ENCODE data around the gene VAV2. TPM values are rescaled to one million over a fixed set of nuclear protein-coding genes. Genes with fewer than 3 reads are reported as not detected.
"Not testable (repeated sequence)": the region's sequence is repeated elsewhere in the genome, so short reads cannot be mapped to it uniquely, and the experiment has no call there.

The VAV2 gene
- total RNA-seq, 1 experiment from 2014 or later = 28.0 TPM

DNA sequence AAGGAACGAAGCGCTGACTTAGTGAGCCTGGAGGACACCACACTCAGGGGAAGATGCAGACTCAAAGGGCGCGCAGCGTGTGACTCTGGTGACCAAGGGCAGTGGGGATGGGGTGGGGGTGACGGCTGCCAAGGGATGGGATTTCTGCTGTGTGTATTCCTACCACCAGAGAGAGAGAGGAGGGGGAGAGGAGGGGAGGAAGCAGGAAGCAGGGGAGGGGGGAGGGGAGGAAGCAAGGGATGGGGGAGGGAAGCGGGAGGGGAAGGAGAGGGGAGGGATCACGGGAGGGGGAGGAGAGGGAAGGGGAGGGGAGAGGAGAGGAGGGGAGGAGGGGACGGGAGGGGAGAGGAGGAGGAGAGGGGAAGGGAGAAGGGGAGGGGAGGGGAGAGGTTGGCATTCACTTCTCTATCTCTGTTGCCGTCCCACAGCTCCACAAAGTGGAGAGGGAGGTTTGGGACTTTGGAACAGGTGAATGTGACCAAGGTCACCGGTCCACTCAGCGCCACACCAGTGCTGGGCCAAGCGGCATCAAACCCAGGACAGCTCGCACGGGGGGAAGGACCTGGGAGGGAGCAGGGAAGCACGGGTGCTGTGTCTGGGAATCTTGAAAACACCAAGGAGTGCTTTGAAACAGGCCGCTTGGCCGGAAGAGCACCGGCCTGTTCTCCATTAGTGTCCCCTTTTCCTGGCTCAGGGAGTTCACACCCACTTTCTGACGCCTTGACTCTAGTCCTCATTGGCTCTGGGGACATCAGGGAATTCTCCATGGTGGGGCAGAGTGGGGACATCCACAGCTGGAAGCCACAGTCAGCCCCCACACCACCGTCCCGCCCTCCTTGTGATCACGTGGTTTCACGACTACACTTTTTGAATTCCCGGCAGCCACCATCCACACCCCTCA, 77.4 kb downstream of the VAV2 start:
- no peak overlapping the region for H3K27ac ChIP-seq

DNA sequence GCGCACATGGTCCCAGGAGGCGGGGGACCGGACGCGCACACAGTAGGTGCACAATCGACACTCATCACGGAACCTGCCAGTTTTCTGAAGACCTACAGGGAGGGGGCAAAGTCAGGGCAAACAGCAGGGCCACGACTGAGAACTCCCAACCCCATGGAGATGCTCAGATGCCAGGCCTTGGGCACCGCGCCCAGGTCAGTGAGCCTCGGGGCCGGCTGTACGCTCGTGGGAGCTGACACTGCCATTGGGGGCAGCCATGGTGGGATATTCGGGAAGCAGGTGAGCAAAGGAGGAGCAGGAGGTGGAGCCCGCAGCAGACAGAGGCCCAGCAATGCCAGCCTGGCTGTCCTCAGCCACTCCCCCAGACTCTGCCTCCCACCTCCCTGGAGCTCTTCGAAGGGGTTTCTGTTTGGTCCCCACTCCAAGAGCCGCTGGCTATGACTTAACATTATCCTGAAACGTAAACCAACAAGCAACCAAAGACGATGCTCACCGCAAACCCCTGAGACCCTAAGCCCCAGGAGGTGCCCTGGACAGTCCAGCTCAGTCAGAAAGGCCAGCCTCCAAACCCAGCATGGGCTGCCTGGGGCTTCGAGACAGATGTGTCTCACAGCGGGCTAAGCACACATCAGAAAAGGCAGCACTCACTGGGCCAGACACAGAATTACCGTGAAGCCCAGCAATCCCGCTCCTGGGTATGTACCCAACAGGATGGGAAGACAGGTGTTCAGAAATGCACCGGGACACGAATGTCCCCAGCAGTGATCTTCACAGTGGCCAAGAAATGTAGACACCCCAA, 78.4 kb downstream of the VAV2 start:
- DNase-seq = no peak
- H3K9me3 ChIP-seq (replicated peaks) = no peaks in the 10 kb centered on the region
- H3K27me3 ChIP-seq = no peaks in the 10 kb centered on the region
- H3K36me3 ChIP-seq = peaks cover 3% of the 10 kb centered on the region; the same call in 1 of the 2 replicates
- H3K4me3 ChIP-seq = no peak overlapping the region
- no peaks in the 10 kb centered on the region for H3K4me1 ChIP-seq
- H3K27ac ChIP-seq = no peak overlapping the region

More for the DNA sequence above, 77.4 kb downstream of the VAV2 start:
- peaks cover 6% of the 10 kb centered on the region for H3K4me1 ChIP-seq
- H3K9me3 ChIP-seq (replicated peaks) = no peaks in the 10 kb centered on the region
- DNase-seq = no peak
- H3K36me3 ChIP-seq = peaks cover 3% of the 10 kb centered on the region; the same call in 1 of the 2 replicates
- no peaks in the 10 kb centered on the region for H3K27me3 ChIP-seq
- H3K4me3 ChIP-seq = no peak overlapping the region

DNA sequence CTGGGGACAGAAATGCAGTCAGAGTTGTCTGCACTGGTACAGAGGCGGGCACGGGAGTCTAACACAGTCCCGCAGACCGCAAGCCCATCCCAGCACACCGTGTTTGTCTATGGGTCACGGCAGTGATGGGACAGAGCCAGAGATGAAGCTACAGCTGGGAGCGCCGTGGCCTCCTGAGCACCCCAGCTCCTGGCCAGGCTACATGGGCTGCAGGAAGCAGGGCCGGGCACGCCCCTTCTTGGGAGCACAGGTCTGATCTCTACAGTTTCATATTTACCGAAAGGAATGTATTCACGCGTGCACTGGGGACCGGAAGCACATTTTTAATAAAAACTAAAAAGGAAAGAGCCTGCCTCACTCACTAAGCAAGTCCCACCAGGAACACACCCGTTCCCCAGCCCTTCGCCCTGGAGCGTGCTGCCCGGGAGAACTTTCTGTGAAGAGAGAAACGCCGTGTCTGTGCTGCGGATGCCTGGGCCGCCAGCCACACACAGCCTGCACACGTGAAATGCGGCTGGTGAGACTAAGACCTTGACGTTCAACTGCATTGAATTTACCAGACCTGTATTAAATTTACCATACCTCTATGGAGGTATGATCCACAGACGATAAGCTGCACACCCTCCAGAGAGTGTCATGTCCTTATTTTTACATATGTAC, 81.1 kb downstream of the VAV2 start:
- DNase-seq = no peak
- no peak overlapping the region for H3K4me3 ChIP-seq
- H3K27me3 ChIP-seq = no peaks in the 10 kb centered on the region
- no peaks in the 10 kb centered on the region for H3K4me1 ChIP-seq
- H3K27ac ChIP-seq = no peak overlapping the region
- H3K36me3 ChIP-seq = peaks cover 3% of the 10 kb centered on the region; the same call in 1 of the 2 replicates
- no peaks in the 10 kb centered on the region for H3K9me3 ChIP-seq (replicated peaks)

DNA sequence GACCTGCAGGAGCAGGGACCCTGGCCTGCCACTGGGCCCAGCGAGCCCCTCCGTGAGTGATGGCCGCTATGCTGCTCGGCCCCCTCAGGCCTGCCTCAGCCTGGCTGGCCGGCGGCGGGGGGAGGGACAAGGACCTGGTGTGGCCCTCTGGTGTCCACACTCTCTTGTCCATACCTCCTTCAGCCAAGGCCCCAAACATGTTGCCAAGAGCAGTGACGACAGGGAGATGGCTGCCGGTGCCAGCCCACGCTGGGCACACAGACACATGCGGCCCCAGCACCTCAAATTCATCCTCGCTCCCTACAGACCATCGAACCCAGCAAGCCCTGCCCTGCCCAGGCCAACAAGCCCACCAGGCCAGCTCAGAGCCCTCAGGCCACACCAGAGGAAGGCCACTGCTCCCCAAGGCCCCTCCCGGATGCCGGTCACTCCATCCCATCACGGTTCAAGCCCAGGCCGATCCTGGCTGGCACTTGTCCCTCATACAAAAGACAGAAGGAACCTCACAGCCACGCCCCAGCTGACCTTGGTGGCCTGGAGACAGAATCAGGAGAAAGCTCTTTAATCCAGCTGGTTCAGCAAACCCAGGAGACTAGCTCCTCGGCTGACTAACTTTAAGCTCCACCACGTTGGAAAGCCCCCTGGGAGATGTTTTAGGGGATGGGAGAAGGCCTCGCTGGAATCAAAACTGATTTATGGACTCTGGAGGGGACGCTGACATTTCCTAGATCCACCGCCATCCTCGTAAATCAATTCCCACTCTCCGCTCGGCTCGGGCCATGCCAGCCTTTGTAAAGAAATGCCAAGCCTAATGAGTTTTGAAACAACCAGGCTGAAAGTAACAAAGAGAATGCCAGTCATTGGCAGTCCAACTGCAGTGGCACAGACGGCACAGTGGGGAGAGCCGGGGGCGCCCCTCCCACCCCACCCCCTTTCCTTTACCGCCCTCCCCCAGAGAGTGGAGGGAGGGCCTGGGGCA, 84.9 kb downstream of the VAV2 start:
- no peak for DNase-seq
- no peak overlapping the region for H3K4me3 ChIP-seq
- H3K27me3 ChIP-seq = no peaks in the 10 kb centered on the region
- no peaks in the 10 kb centered on the region for H3K9me3 ChIP-seq (replicated peaks)
- no peak overlapping the region for H3K27ac ChIP-seq
- H3K36me3 ChIP-seq = no peaks in the 10 kb centered on the region
- no peaks in the 10 kb centered on the region for H3K4me1 ChIP-seq

DNA sequence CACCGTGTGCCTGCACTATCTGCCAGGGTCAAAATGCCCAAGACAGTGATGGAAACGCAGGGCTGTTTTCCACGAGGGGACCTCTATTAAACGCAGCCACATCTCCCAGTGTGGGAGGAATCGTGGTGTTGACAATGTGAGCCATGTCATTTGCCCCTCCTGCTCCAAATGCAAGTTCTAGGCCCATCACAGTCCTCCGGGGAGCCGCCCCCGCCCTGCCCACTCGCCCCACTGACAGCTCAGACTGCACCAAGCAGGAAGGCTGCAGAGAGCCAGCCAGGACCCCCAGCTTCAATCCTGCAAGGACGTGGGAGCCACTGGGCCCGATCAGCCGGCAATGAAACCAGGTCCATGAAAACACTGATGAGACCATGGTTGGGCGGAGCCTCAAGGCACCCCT, 85.9 kb downstream of the VAV2 start:
- Histone ChIP-seq H3K4me3 (no peak overlapping the region), H3K4me1 (no peaks in the 10 kb centered on the region), H3K27ac (no peak overlapping the region), H3K36me3 (no peaks in the 10 kb centered on the region), H3K27me3 (no peaks in the 10 kb centered on the region), H3K9me3 (replicated peaks) (no peaks in the 10 kb centered on the region)
- DNase-seq = no peak

DNA sequence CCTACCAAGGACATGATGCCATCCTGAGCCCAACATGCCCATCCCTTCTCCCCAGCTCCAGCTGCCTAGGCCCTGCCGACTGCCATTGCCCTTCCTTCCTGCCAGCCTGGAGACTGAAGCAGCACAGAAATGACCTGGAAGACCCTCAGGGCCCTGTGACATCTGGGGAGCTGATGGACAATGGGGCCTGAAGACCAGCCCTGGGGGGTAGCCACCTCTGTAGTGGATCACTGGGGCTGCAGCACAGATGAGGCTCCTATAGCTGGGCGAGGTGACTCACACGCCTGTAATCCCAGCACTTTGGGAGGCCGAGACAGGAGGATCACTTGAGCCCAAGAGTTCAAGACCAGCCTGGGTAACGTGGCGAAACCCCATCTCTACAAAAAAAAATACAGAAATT, 86.6 kb downstream of the VAV2 start:
- Histone ChIP-seq H3K36me3 (no peaks in the 10 kb centered on the region), H3K4me1 (no peaks in the 10 kb centered on the region), H3K27ac (no peak overlapping the region), H3K27me3 (no peaks in the 10 kb centered on the region), H3K4me3 (no peak overlapping the region), H3K9me3 (replicated peaks) (no peaks in the 10 kb centered on the region)
- DNase-seq = no peak

DNA sequence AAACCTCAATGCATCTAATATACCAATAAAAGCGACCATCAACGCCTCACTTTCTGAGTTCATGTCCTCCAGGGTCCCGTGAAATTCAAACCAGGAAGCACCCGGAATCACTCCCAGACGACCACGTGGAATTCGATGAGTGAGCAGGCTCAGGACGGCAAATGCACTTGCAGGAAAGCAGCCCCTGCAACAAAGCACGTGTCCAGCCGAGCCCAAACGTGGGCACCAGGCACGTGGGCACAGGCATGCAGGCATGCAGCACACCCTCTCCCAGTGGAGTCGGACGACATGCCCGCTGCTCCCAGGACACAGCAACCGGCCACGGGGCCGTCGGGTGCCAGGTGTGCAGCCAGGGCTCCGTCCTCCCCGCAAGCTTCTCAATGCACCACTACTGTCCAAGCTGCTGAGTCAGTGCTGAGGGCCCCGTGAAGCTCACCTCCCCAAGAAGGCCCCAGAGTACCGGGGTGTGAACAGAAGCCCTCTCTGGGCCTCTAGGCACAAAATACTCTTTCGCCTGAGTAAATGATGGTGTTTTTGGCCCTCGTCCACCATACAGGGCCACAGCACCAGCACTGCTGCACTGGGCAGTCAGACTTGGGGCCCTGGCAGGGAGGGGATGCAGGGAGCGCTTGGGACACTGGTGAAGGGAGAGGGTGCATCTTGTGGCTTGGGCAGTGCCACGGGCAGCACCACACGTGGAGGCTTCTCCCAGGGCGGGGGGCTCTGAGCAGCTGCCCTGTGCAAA, 87.6 kb downstream of the VAV2 start:
- Histone ChIP-seq H3K9me3 (replicated peaks) (no peaks in the 10 kb centered on the region), H3K4me1 (no peaks in the 10 kb centered on the region), H3K36me3 (no peaks in the 10 kb centered on the region), H3K4me3 (no peak overlapping the region), H3K27ac (no peak overlapping the region), H3K27me3 (no peaks in the 10 kb centered on the region)
- DNase-seq = no peak

DNA sequence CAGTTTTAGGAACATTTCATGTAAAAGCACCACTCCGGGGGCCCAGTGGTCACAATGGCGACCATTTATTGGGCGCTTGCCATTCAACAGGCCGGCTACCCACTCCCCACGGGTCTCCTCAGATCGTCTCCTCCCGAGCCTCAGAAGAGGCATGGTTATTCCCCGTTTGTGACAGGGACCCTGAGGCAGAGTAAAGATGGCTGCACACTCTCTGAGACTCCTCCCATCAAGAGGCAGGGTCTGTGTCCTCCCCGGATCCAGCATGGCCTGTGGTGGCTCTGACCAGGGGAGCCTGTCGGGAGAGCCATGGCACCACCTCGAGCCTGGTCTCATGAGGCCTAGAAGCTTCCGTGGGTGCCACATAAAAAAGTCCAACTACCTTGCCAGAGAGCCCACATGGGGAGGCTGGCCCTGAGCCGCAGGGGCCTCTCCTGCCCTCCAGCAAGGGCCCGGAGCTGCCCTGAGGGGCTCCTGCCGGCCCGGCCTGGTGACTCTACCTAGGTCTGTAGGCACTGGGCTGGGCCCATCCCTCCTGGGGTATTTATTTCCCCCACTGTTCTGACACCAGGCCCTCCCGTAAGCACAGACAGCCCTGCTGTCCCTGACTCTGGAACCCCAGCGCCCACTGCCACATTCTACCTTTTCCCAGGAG, 90.8 kb downstream of the VAV2 start:
- Histone ChIP-seq H3K27ac (no peak overlapping the region), H3K4me1 (peaks cover 14% of the 10 kb centered on the region), H3K27me3 (no peaks in the 10 kb centered on the region), H3K9me3 (replicated peaks) (no peaks in the 10 kb centered on the region), H3K4me3 (no peak overlapping the region), H3K36me3 (no peaks in the 10 kb centered on the region)
- no peak for DNase-seq

DNA sequence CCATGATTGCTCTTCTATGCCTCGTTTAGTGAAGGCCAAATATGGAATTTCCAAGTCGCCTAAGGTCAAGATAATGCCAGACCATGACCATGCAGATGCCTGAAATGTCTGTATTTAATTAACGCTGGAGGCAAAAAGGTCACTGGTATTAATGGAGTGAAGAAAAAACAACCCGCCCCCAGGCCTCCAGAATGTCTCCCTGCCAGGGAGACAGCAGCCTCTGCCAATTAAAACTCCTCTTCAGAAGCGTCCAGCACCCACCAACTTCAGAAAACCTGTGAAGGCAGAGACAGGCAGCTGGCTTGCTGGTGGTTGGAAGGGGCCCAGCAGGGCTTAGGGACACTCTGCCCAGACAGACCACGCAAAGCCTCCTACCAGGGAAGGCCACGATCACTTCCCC, 94.4 kb downstream of the VAV2 start:
- Histone ChIP-seq H3K4me1 (peaks cover 18% of the 10 kb centered on the region), H3K9me3 (replicated peaks) (no peaks in the 10 kb centered on the region), H3K4me3 (no peak overlapping the region), H3K27ac (peak overlapping the region; percentile 73), H3K27me3 (no peaks in the 10 kb centered on the region), H3K36me3 (0 out of 2 replicates have a peak, but pooled peaks cover 4% of the 10 kb centered on the region)
- peak; percentile 88 to 89 for DNase-seq

DNA sequence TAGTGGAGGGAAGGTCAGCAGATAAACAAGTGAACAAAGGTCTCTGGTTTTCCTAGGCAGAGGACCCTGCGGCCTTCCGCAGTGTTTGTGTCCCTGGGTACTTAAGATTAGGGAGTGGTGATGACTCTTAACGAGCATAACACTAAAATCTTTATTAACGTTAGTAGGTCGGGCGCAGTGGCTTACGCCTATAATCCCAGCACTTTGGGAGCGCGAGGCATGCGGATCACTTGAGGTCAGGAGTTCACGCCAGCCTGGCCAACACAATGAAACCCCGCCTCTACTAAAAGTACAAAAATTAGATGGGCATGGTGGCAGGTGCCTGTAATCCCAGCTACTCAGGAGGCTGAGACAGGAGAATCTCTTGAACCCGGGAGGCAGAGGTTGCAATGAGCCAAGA, 96.1 kb downstream of the VAV2 start:
- H3K27me3 ChIP-seq, H3K4me3 ChIP-seq, H3K36me3 ChIP-seq: not testable (repeated sequence)

DNA sequence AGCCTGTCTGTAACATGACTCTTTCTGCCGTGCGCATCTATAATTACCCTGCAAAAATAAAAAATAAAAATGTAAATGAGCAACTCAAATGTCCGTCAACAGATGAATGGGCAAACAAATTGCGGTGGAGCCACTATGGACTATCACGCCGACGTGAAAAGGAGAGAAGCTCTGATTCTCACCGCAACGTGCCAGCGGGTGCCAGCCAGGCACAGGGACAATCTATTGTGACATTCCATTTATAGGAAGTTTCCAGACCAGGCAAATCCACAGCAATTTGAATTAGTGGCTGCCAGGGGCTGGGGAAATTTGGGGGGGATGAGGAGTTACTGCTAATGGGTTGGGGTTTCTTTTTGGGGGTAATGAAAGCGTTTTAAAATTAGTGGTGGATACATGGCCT, 96.8 kb downstream of the VAV2 start:
- DNase-seq = no peak
- H3K27ac ChIP-seq = no peak overlapping the region
- H3K27me3 ChIP-seq = no peaks in the 10 kb centered on the region
- H3K4me1 ChIP-seq = peaks cover 27% of the 10 kb centered on the region
- H3K9me3 ChIP-seq (replicated peaks) = no peaks in the 10 kb centered on the region
- no peak overlapping the region for H3K4me3 ChIP-seq
- H3K36me3 ChIP-seq = 0 out of 2 replicates have a peak, but pooled peaks cover 4% of the 10 kb centered on the region

More for the DNA sequence above, 96.1 kb downstream of the VAV2 start:
- H3K27ac ChIP-seq; DNase-seq; H3K9me3 ChIP-seq (replicated peaks): not testable (repeated sequence)
- H3K4me1 ChIP-seq = peaks cover 24% of the 10 kb centered on the region

DNA sequence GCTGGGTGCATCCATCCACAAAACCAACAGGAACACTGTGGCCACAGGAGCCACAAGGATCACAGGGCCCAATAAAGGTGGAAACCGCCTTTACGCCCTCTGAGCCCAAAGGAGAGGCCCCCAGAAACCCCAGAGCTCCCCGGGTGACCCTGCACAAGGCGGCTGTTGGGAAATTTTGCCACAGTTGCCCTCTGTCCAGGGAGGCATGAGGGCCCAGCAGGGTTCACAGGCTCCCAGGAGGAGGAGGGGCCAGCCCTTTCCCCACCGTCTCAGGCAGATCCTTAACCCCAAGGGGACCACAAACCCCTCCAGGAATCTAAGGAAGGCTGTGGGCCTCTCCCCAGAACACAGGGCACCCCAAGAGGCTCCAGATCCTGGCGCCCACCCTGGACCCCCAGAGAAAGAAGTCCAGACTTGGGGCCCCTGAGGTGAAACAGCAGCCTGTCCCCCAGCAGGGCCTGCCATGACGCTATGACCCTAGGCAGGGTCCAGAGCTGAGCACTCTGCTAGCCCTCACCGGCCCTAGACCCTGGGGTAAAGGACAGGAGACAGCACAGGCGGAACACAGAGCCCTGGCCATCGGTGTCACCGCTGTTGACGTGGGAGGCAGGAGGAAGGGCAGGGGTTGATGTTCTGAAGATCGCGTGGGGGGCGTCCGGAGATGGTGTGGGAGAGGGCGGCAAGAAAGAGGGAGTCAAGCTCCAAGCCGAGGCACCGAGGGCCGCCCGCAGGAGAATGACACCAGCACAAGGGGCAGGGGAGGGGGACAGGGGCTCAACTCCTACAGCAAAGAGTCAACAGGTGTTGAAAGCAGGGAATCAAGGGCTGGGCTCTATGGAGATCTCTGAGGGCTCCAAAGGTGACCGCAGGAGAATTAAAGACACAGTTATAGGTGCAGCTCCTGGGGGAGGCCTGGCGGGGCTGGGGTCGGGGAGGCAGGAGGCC, 97.5 kb downstream of the VAV2 start:
- Histone ChIP-seq H3K9me3 (replicated peaks) (no peaks in the 10 kb centered on the region), H3K4me1 (peaks cover 34% of the 10 kb centered on the region), H3K27ac (no peak overlapping the region), H3K36me3 (0 out of 2 replicates have a peak, but pooled peaks cover 4% of the 10 kb centered on the region), H3K27me3 (no peaks in the 10 kb centered on the region), H3K4me3 (no peak overlapping the region)
- no peak for DNase-seq

Measured in SJCRH30 (cell line).